NCI-H748 (cell line): ENCODE measurements around the gene FAM32A.
A peak's percentile ranks its signal among the peaks of the same experiment; 100 is the strongest.
"Not testable (repeated sequence)": the region's sequence is repeated elsewhere in the genome, so short reads cannot be mapped to it uniquely, and the experiment has no call there.

Experiments
- DNase-seq: peaks from one replicate; lab custom pipeline; 2025; ENCODE audit not compliant: unreplicated experiment; lab: John Stamatoyannopoulos, UW

FAM32A gene

DNA sequence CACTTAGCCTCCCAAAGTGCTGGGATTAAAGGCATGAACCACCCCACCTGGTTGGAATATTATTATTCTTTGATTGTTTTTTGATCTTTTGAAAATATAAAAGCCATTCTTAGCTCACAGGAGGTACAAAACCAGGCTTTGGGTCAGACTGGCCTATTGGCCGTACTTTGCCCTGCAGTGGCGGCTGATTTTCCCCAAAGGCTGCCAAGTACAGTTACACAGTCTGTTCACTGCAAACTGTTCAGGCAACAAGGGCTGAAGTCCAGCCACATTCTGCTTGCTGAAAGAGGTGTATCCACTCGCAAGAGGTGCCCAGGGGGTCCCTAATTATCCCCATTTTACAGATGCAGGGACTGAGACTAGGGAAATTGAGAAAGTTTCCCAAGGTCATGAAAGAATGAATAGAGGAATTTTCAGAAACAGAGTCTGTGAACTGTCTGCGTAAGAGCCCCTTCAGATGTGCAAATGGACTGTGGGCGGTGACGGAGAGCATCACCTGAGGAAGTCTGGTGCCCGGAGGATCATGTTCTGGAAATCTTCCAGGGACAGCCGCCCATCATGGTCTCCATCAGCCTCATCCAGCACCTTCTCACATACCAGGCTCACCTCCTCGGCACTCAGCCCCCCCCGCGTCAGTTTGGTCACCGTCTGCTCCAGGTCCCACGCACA lies 20.9 kb upstream of the FAM32A start:
- DNase-seq = no peak

DNA sequence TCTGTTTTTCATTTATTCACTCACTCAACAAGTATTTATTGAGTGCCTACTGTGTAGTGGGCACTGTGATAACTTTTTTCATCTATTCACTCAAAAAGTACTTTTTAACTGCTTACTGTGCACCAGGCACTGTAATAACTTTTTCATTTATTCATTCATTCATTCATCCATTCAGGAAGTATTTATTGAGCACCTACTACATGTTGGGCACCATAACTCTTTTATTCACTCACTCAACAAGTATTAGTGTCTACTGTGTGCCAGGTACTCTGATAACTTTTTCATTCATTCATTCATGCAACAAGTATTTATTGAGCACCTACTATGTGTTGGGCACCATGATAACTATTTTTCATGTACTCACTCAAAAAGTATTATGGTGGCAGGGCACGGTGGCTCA lies 18.8 kb upstream of the FAM32A start:
- DNase-seq = no peak

DNA sequence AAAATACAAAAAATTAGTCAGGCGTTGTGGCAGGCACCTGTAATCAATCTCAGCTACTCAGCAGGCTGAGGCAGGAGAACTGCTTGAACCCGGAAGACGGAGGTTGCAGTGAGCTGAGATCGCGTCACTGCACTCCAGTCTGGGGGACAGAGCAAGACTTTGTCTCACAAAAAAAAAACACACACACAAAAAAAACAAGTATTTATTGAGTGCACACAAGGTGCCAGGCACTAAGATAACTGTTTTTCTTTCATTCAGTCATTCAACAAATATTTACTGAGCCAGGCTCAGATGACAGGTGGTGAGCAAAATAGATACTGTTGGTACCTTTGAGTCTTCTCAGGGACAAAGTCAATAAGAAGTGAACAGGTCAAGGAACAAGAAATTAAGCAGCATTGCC lies 18.2 kb upstream of the FAM32A start:
- no peak for DNase-seq

DNA sequence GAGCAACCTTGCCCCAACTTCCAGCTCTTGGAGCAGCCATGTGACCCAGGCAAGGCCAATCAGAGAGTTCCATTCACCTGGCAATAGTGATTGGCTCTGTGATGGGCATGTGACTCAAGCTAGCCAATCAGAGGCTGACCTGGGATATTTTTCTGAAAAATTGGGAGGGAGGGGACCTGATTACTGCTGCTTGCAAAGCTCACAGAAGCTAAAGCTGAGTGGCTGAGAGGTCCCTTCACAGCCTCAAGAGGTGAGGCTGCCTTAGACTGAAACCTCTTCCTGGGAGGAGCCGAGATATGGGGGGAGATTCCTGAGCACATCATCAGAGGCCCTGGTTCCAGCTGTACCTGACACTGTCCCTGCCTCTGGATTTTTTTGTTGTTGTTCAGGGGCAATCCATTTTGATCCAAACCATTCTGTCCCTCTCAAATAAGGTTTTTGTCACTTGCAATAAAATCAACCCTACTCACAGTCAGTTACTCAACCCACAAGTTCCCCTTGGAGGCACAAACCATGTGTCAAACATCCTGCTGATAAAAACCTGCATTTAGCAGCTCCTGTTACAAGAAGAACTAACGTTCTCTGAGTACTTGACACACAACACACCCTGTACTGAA lies 16.6 kb upstream of the FAM32A start:
- no peak for DNase-seq

DNA sequence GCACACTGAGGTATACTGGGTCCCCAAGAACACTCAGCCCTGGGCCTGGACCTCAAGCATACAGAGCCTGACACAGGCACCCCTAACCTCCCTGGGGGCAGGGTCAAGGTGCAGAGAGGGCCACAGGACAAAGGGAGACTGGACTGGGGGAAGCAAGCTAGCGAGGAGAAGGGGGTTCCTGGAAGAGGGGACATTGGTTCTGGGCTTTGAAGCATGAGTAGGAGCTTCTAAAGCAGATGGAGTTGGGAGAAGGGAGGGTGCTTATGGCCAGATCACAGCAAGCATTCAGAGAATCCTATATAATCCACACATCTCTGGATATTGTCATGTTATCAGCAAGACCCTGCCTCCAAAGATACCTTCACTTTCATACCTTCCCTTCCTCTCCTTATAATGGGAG lies 15.1 kb upstream of the FAM32A start:
- DNase-seq = no peak

DNA sequence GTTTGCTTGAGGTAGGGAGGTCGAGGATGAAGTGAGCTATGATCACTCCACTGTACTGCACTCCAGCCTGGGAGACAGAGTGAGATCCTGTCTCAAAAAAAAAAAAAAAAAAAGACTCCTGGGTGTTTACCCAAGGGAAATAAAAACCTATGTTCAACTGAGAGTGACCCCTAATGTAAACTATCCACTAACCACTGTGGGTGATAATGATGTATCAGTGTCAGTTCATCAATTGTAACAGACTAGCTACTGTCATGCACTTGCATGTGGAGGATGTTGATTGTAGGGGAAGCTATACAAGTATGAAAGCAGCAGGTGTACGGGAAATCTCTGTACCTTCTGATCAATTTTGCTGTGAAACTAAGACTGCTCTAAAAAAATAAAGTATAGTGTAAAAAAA lies 9.3 kb upstream of the FAM32A start:
- peak; percentile 1 for DNase-seq

DNA sequence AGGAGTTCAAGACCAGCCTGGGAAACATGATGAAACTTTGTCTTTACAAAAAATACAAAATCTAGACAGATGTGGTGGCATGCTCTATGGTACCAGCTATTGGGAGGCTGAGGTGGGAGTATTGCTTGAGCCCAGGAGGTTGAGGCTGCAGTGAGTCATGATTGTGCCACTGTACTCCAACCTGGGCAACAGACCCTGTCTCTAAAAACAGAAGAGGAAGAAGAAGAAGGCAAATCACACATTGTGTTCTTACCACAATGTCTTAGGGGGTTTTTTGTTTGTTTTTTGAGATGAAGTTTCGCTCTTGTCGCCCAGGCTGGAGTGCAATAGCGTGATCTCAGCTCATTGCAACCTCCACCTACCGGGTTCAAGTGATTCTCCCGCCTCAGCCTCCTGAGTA lies 6.3 kb upstream of the FAM32A start:
- DNase-seq = not testable (repeated sequence)

DNA sequence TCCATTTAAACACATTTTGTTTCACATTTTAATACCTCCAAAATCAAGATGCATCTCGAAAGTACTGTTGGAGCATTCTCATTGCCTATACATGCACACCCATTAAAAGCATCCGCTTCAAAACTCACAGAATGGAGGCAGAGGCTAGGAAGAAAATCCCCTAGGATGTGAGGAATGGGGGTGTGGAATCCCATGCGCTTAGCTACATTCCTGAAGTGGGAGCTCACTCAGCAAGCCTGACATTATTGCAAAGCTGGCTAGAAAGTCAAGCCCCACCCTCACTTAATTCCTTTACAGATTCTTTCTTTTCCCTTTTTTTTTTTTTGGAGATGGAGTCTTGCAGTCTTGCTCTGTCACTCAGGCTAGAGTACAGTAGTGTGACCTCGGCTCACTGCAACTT lies 4.6 kb upstream of the FAM32A start:
- DNase-seq = no peak

DNA sequence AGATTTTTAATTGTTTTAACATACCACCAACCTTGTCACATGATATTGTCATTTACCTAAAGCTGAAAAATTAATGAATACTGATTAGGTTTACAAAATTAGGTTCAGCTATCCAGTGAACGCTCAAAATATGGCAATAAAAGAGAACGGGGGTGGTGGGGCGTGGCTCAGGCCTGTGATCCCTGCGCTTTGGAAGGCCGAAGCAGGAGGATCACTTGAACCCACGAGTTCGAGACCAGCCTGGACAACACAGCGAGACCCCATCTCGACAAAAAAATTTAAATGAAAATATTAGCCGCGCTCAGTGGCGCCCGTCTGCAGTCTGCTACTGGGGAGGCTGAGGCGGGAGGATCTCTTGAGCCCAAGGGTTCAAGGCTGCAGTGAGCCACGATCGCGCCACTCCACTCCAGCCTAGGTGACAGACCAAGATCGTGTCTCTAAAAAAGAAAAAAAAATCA lies 516 bp upstream of the FAM32A start:
- no peak for DNase-seq

DNA sequence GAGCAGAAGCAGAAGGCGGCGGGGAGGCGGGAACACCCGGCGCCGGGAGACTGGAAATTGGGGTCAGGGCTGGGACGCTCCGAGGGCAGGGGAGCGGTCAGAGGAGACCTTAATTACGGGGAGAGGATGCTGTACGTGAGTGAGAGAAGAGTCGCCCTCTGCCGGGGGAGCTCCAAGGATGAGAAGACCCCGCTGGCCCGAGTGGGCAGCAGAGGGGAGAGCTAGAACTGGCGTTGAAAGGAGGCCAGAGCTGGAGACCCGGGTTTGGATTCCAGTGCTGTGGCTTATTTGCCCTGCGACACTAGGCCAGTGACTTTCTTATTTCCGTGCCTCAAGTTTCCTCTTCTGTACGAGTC lies 536 bp downstream of the FAM32A start:
- DNase-seq = peak; percentile 53

DNA sequence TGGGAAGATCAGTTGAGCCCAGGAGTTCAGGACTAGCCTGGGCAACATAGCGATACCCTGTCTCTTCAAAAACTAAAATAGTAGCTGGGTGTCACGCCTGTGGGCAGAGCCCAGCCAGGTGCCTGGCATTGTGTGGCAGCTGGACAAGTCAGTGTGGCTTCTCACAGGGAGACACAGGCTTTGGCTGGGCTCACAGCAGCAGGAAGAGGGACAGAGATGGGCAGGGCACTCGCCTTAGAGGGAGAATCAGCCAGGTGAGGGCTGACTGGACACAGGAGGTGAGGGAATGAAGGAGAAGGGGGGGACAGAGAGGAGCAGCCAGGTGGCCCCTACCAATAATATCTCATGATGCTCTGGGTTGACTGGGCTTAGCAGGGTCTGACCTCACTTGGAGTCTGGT lies 3.3 kb downstream of the FAM32A start:
- no peak for DNase-seq

DNA sequence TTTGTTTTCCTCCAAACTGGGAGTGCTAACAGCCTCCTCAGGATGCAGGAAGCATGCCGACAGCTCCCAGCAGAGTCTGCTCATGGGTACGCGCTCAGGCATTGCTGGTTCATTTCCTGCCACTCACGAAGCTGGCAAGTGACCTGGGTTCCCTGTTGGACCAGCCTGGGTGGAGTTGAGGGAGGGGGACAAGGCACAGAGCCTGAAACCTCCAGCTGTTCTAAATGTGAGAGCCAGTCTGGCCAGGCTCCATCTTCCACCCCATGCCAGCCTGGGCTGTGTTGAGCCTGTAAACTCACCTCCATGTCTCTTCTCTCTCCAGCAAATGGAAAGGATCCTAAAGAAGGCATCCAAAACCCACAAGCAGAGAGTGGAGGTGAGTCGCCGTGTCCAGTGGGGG lies 5.0 kb downstream of the FAM32A start:
- DNase-seq = no peak

DNA sequence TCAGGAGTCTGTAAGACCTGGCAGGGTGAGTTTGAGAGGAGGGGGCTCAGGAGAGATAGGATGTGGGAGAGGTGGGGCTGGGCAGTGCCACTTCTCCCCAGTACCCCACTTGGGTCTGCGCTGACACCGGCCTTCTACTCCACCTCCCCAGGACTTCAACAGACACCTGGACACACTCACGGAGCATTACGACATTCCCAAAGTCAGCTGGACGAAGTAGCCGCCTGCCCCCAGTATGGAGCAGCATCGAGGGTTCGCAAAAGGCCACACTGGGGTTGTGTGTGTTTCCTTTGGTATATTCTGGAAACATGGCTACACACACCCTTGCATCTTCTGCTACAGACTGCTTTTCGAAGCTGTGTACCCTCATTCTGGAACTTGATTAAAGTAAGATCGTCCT lies 5.5 kb downstream of the FAM32A start:
- no peak for DNase-seq

DNA sequence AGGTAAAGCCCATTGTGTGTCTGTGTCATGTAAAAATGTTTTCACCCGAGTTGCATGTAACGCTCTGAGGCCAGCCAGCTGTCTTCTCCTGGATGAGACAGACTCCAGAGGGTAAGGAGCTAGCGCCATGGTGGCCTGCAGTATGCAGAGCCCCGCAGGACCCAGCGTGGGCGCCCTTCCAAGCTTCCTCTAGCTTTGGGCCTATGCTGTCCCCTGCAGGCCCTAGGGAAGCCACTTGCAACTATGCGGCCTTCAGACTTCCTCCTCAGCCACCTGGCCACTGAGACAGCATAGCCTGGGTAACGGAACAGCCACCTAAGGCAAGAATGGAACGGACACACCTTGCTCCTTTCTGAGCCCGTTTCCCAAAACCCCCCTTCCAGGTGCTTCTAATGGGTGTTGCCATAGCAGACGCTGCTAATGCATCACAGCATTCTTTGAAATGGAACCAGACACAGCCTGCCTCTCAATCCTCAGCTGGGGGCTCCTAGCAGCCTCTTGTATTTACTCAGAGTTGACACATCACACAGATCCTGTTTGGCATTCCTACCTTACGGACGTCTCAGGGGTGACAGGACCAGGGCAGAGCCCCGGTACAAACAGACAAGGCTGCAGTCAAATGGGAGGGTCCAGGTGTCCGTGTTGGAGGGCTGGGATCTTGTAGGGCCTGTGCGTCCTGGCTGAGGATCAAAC lies 6.2 kb downstream of the FAM32A start:
- DNase-seq = no peak

DNA sequence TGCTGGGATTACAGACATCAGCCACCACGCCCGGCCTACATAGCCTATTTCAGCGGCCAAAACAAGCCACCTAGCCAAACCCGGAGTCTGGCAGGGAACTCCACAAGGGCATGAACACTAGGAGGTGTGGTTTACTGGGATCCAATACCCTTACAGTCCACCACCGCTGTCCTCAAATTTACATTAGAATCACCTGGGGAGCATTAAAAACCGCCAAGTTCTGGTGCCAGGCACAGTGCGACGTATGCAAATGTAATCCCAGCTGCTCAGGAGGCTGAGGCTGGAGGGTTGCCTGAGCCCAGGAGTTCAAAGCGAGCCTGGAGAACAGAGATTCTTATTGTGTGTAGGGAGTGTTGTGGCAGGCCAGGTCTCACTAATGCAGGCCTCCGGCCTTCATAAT lies 8.3 kb downstream of the FAM32A start:
- DNase-seq = no peak

DNA sequence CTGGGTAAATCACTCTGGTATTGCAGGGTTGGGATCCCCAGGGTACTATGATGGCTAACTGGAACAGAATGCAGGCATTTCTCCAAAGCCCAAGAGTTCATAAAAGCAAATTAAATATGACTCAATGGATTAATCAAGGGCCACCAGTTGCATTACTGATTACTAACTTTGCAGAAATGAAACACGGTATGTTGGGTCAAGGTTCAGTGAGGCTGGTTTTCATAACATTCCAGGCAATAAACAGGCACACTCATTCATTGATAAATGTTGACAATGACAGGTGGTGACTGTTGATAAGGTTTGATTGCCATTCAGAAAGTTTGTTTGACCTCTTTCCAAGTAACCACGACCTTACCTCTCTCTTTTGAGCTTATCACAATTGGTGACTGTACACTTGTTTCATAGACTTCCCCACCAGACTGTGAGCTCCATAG lies 12.0 kb downstream of the FAM32A start:
- DNase-seq = no peak

DNA sequence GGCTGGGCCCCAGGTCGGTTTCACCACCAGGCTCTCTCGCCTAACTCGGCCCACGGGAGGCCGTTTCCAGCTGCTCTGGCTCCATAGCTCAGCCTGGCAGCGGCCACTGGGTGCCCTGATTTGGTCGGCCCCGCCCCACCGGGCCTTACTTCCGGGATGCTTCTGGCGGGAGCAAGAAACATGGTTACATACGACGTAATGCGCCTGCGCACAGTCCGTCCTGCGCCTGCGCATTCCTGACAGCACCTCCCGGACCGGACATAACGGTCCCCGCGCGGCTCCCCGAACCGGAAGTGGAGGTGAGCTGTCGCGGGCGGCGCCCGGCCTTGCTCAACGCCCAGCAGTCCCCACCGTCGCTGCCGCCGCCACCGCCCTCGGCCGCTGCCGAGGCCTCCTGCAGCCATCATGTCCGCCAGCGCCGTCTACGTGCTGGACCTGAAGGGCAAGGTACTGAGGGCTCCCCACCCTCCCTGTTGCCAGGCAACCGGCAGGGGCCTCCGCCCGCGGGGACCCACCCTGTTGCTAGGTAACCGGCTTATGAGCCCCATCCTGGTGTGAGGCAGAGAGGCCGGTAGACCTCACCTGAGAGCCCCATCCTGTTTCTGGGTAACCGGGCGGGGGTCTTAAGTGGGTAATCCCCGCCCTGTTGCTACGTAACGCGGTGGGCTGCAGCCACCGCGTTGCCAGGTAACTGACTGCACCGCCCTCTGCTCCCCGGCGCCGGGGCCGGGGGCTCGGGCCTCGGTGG lies 12.6 kb downstream of the FAM32A start, which contains the start of gene AP1M1:
AP1M1 (plus strand) TSS at position 290 of the 748 bp plus-strand sequence; CDS start at position 406, 116 bp downstream.
- peak; percentile 94 for DNase-seq

DNA sequence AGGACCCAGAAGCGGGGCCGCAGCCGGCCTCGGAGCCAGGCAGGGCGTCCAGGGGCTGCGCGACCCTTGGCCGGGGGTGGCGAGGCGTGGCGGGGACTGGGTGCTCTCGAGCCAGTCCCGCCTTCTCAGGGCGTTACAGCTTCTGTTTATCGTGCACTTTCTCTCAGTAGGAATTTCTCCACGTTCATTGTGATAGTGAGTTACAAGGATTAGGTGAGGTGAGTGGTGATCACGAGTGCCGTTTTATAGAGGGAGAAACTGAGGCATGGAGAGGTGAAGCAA lies 13.1 kb downstream of the FAM32A start:
- no peak for DNase-seq

DNA sequence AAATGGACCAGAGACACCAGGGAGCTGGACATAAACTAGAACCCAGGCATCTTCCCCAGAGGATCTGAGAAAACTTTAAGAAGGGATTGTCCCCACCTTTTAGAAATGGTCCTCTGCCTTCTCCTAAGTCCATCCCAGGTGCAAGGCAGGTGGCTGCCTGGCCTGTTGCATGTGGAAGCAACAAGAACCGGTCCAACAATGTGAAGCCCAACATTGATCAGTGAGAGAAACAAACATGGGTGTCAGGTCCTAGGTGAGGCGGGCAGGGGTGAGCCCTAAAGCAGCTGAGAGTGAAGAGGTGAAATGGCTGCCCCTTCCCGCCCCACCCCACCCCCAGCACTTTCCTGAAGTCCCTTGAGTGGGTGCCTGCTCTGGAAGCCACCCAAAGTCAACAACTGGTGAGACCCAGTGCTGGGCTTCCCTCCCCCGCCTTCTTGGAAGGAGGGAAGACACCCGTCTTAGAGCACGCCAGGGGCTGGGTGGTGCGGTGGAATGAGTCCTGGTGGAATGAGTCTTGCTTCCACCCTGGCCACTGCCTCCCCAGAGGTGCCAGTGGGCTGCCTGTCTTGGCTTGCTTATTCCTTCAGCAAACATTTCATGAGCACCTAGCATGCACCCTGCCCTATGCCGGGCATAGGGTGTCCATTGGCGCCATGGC lies 14.2 kb downstream of the FAM32A start:
- DNase-seq = no peak

DNA sequence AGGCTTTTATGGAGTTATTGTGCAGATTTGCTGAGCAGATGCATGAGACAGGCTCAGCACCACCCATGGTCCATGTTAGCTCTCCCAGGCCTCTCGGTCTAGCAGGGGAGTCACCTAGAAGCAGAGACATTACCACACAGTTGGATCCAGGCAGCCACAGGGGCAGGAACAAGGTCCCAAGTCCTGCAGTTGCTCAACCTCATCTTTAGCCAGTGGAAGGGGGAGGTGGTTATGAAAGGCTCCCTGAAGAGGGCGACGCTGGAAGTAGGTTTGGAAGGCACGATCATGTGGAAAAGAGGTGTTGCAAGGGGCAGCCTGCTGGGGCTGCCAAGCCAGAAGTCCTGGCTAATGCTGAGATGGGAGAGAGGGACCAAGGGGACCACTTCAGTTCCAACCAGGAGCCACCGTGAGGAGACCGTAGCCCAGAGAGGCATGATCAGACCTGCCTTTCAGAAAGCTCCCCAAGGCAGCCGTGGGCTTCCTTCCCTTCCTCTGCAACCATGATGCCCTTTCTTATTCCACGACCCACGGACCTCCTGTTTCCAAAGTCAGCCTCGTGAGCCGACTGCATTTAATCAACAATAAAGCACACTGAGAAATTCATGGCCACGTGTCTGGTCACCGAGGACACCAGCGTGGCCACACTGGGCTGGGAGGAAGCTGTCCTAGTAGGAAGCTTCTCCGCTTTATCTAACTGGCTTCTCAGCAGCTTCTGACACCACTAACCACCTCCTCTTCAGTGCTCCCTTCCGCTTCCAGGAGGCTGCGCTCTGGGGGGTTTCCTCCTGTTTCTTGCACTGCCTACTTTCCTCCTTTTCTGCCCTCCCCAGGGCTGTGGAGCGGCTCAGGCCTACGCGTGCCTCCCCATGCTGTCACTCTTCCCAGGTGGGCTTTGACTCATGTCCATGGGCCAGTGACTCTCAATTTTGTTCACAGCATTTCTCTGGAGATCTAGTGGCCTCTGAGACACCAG lies 15.1 kb downstream of the FAM32A start:
- no peak for DNase-seq
